Measurements from ENCODE around the gene FRMD4A. TPM values are rescaled to one million over a fixed set of nuclear protein-coding genes. Genes with fewer than 3 reads are reported as not detected.

Gene FRMD4A
- total RNA-seq, 2 experiments from 2014 or later, result 0.82 to 0.94 TPM

DNA sequence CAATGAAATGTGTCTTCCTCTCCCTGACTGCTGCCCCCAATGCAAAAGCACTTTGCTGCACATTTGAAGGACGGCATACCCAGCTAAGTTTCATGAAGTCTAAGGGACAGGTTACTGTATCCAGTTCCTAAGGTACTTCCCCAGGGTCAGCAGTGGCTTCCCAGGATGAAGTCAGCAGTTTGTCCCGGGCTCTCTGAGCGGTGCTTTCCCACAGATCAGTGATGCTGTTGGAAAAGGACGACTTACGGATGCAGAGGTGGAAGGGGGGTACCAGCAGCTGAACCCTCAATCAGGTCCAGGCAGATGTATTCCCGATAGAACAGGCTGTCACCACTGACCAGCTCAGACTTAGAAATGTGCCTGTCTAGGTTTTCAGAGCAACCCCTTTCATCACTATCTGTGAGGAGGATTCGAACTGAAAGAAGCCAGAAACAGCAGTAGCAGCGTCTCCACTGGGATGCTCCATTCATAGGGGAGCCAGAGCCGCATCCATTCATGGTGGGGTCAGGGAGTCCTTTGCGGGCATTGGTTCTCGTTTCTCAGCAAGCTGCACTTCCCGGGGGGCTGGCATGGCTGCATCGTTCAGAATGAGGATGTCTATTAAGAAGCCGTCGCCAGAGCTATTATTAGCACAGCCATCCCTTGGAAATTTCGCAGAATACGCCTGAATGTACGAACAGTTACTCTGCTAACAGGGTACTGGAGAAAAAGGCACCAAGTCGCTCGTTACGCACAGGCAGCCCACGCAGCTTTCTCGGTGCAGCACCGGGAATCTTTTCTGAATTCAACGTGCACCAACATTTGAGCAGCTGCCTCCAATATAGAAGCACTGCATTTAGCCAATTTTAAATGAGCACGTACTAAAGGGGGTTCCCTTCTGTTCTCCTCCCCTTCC lies 440.2 kb downstream of the FRMD4A start:
- ChIA-PET CTCF (no interaction called here), POLR2A (no interaction called here)
- H3K27me3 Mint-ChIP-seq (ENCODE audit: low read depth), result peaks cover 76% of the 10 kb centered on the region
- H3K27ac Mint-ChIP-seq, result no peak overlapping the region
- no peaks in the 10 kb centered on the region for H3K9me3 Mint-ChIP-seq (ENCODE audit: insufficient read depth)
- peaks cover 17% of the 10 kb centered on the region for H3K4me1 Mint-ChIP-seq (ENCODE audit: low read depth)
- H3K4me3 Mint-ChIP-seq, result no peak overlapping the region
- no peaks in the 10 kb centered on the region for H3K36me3 Mint-ChIP-seq (ENCODE audit: low read depth)
- ATAC-seq (no peak), DNase-seq (no peak)

DNA sequence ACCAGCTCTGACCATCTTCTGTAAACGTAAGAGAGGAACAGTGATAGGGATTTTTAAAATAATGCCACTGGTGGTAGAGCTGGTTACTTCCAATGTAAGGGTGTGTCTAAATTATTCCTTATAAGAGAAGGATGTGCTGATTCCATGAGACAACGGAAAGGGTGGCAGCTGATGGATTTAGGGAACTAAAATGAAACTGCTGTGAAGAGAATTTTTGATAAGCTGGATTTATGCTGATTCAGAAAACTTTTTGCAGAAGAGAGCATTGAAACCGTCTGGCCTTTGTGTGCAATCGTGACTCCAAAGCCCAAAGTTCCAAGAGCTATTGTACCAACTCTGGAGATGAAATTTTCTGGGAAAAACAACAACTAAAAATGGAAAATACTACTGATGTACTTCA lies 443.0 kb downstream of the FRMD4A start:
- POLR2A ChIA-PET, result no interaction called here
- CTCF ChIA-PET, result no interaction called here

DNA sequence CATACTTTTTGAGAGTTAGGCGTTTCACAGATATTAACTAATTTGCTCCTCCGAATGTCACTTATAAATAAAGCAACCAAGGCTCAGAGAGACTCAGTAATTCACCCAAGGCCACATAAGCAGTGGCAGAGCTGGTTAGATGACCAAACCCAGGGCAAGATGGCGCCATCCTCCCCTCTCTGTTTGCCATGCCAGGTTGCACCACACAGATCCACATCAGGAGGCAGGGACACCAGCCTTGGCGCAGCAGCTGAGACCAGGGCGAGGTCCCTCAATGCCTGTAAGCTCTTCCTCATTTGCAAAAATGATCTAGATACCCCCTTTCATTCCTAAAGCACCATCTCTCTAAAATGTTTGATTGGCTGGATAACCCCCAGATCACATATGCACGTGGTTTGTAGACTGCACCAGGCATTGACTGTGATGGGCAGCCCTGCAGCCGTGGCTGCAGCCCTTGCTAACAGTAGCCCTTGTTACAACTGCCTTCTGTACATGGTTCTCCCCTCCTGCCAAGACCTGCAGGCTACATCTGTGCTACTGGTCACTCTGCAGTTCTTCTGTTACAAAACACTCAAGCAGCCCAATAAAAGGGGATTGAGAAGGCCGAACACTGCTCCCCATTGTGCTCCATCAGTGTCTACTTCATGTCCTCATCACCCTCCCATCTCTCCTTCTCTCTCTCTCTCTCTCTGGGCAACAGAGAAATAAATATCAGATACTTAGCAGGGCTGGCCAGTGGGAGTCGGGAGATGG lies 445.3 kb downstream of the FRMD4A start:
- Mint-ChIP-seq H3K4me1 (ENCODE audit: low read depth) (no peaks in the 10 kb centered on the region), H3K27me3 (ENCODE audit: low read depth) (peaks cover 41% of the 10 kb centered on the region), H3K9me3 (ENCODE audit: insufficient read depth) (no peaks in the 10 kb centered on the region), H3K36me3 (ENCODE audit: low read depth) (no peaks in the 10 kb centered on the region), H3K4me3 (no peak overlapping the region), H3K27ac (no peak overlapping the region)
- POLR2A ChIA-PET, result interaction anchor here (0.6 kb wide), 1 partner anchor 33 kb away, joined by 4 read pairs; no protein-coding TSS in a partner anchor
- DNase-seq, result no peak
- ATAC-seq, result no peak
- CTCF ChIA-PET, result no interaction called here

More for the DNA sequence above, 443.0 kb downstream of the FRMD4A start:
- DNase-seq (no peak), ATAC-seq (no peak)
- H3K36me3 Mint-ChIP-seq (ENCODE audit: low read depth), result no peaks in the 10 kb centered on the region
- peaks cover 10% of the 10 kb centered on the region for H3K4me1 Mint-ChIP-seq (ENCODE audit: low read depth)
- H3K9me3 Mint-ChIP-seq (ENCODE audit: insufficient read depth), result no peaks in the 10 kb centered on the region
- no peak overlapping the region for H3K4me3 Mint-ChIP-seq
- H3K27me3 Mint-ChIP-seq (ENCODE audit: low read depth), result peaks cover 60% of the 10 kb centered on the region
- H3K27ac Mint-ChIP-seq, result no peak overlapping the region

DNA sequence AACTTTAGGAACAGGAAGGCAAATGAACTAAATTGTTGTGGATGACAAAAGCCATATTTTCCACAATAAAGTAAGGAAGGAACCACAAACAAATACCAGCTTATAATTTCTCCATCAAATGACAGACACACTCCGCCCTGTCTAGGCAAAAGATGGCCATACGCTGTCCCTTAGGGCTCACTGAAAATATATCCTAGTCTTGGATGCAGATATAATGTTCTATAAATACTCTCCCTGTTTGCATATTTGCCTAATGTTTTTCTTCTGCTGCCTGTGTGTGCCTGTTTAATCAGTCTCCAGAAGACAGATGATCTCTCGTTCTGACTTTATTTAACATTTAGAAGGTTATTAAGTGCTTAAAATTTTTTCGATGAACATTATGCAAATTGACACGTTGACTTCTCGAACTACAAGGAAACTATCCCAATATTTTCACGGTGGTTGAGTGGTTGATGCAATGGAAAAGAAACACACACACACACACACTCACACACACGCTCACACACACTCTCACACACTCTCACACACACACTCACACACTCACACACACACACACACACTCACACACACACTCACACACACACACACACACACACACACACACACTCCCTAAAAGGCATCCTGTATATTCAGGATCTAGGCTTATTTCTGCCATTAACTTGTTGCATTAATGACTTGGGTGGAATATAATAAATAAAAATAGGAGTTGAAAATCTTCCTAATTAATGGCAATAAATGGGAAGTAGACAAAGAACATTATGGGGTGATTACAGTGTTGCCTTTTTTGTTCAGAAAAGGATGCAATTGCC lies 446.9 kb downstream of the FRMD4A start:
- Mint-ChIP-seq H3K4me1 (ENCODE audit: low read depth) (no peaks in the 10 kb centered on the region), H3K27ac (no peak overlapping the region), H3K4me3 (no peak overlapping the region), H3K36me3 (ENCODE audit: low read depth) (no peaks in the 10 kb centered on the region), H3K27me3 (ENCODE audit: low read depth) (peaks cover 25% of the 10 kb centered on the region), H3K9me3 (ENCODE audit: insufficient read depth) (no peaks in the 10 kb centered on the region)
- DNase-seq (no peak), ATAC-seq (no peak)
- POLR2A ChIA-PET, result no interaction called here
- CTCF ChIA-PET, result no interaction called here

DNA sequence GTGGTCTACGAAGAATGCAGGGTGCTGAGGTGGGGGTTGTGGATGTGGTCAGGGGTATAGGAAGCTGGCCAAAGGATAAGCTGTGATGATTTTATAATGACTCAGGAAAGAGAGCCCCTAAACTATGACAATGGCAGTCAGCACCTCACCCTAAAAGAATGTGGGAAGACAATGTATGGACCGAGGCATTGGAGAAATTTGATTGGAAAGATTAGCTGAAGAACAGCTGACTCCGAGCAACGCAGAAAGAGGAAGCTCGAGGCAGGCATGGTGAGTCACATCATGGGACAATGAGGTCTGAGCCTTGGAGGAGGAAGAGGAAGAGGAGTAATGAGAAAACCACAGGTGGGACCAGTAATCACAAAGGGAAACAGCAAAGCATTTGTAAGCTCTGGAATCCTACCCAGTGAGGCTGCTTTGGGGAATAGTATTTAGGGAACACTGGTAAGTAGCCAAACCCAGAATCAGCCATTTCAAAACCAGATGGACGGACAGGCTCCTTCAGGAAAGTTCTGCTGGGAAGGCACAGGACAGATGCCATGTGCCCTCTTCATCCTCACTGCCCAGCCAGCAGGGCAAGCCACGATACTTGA lies 448.5 kb downstream of the FRMD4A start:
- no peak for DNase-seq
- Mint-ChIP-seq H3K36me3 (ENCODE audit: low read depth) (no peaks in the 10 kb centered on the region), H3K9me3 (ENCODE audit: insufficient read depth) (no peaks in the 10 kb centered on the region), H3K4me1 (ENCODE audit: low read depth) (no peaks in the 10 kb centered on the region), H3K4me3 (no peak overlapping the region), H3K27ac (no peak overlapping the region), H3K27me3 (ENCODE audit: low read depth) (peaks cover 13% of the 10 kb centered on the region)
- ChIA-PET POLR2A (no interaction called here), CTCF (no interaction called here)
- no peak for ATAC-seq

DNA sequence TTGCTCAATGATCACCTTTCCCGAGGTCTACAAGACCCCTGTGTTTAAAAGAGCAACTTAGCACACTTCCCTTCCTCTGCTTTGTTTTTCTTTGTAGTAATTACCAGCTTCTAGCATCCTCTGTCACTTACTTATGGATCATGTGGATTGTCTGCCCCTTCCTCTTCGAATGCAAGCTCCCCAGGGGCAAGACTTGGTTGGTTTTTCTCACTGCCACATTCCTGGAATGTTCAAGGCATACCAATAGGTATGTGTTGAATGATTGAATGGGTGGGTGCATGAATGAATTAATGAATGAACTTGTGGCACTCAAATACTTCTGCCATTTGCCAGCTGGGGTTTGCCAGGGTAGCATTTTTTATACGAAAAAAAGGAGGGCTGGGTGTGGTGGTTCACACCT lies 450.0 kb downstream of the FRMD4A start:
- H3K27ac Mint-ChIP-seq, result no peak overlapping the region
- no peaks in the 10 kb centered on the region for H3K36me3 Mint-ChIP-seq (ENCODE audit: low read depth)
- ATAC-seq (no peak), DNase-seq (no peak)
- no peak overlapping the region for H3K4me3 Mint-ChIP-seq
- ChIA-PET CTCF (no interaction called here), POLR2A (no interaction called here)
- H3K9me3 Mint-ChIP-seq (ENCODE audit: insufficient read depth), result no peaks in the 10 kb centered on the region
- H3K27me3 Mint-ChIP-seq (ENCODE audit: low read depth), result peaks cover 10% of the 10 kb centered on the region
- H3K4me1 Mint-ChIP-seq (ENCODE audit: low read depth), result no peaks in the 10 kb centered on the region

DNA sequence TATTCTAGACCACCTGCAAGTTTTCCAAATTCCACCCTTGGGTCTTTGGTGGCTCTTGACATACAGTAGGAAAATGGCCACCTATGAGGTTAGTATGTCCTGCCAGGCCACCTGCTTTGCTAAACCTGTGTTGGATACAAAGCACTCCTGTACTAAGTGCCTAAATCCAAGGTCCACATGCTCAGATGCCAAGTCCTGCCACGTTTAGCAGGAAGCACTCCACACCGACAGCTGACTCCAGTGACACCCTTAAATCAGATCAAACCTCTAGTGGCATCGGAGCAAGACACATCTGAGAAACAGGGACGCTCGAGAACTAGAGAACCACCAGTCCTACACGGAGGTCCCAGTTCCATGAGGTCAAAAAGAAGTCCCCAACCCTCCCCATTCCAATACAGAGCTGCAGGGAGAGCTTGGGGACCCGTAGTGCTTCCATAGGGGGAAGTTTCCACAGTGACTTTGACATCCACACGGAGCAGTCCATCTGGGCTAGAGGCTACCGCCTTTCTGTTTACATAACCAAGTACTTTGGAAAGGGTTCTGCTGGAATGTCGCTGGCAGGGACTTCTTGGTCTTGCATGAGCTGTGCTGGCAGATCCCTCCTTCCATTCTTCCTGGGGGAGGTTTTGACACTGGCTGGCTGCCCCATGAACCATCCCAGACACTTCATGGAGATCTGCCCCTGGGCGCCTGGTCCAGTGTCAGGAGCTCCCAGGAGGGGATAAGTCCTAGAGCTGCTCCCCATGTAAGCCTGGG lies 453.4 kb downstream of the FRMD4A start:
- ChIA-PET CTCF (no interaction called here), POLR2A (interaction anchor here (0.6 kb wide), 1 partner anchor 84 kb away, joined by 3 read pairs; no protein-coding TSS in a partner anchor)
- H3K4me3 Mint-ChIP-seq, result no peak overlapping the region
- peaks cover 1% of the 10 kb centered on the region for H3K27me3 Mint-ChIP-seq (ENCODE audit: low read depth)
- H3K36me3 Mint-ChIP-seq (ENCODE audit: low read depth), result no peaks in the 10 kb centered on the region
- no peaks in the 10 kb centered on the region for H3K4me1 Mint-ChIP-seq (ENCODE audit: low read depth)
- H3K9me3 Mint-ChIP-seq (ENCODE audit: insufficient read depth), result no peaks in the 10 kb centered on the region
- DNase-seq, result no peak
- no peak for ATAC-seq
- no peak overlapping the region for H3K27ac Mint-ChIP-seq

DNA sequence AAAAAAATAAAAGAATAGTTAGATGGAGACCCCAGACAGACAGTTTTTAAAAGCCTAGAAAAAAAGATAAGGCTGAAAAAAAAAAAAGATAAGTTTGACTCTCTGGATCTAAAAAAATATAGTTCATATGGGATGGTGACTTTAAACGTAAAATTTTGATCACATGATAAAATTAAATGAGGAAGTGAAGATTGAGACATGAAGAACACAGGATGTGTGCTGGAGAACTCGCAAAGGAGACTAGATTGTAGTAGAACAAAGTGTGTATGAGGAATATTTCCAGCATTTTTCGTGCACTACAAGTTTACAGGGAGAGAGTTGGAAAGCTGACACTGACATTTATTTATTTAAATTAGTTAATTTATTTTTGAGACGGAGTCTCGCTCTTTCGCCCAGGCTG lies 457.5 kb downstream of the FRMD4A start:
- CTCF ChIA-PET, result no interaction called here
- H3K36me3 Mint-ChIP-seq (ENCODE audit: low read depth), result no peaks in the 10 kb centered on the region
- H3K9me3 Mint-ChIP-seq (ENCODE audit: insufficient read depth), result no peaks in the 10 kb centered on the region
- no peaks in the 10 kb centered on the region for H3K4me1 Mint-ChIP-seq (ENCODE audit: low read depth)
- peaks cover 1% of the 10 kb centered on the region for H3K27me3 Mint-ChIP-seq (ENCODE audit: low read depth)
- no peak for DNase-seq
- ATAC-seq, result no peak
- no peak overlapping the region for H3K27ac Mint-ChIP-seq
- no peak overlapping the region for H3K4me3 Mint-ChIP-seq
- POLR2A ChIA-PET, result no interaction called here

DNA sequence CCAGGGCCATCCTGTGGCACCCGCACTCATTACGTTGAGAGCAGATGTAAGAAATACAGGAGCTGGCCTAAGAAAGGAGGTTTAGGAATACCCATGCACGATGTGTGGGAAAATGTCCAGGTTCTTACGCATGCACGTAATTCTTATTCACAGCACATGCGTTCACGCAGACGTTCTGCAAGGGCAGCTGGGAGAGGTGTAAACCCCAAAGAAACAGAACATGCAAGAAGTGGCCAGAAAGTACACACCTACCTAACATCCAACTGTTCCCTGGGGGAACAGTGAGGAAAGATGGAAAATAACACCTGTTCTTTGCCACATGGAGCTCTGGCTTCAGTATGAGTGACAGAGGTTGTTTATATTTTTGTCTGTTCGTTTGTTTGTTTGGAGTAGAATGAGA lies 458.3 kb downstream of the FRMD4A start:
- Mint-ChIP-seq H3K27me3 (ENCODE audit: low read depth) (peaks cover 1% of the 10 kb centered on the region), H3K4me1 (ENCODE audit: low read depth) (no peaks in the 10 kb centered on the region), H3K9me3 (ENCODE audit: insufficient read depth) (no peaks in the 10 kb centered on the region), H3K27ac (no peak overlapping the region), H3K4me3 (no peak overlapping the region), H3K36me3 (ENCODE audit: low read depth) (no peaks in the 10 kb centered on the region)
- CTCF ChIA-PET, result no interaction called here
- POLR2A ChIA-PET, result no interaction called here
- ATAC-seq (no peak), DNase-seq (no peak)

DNA sequence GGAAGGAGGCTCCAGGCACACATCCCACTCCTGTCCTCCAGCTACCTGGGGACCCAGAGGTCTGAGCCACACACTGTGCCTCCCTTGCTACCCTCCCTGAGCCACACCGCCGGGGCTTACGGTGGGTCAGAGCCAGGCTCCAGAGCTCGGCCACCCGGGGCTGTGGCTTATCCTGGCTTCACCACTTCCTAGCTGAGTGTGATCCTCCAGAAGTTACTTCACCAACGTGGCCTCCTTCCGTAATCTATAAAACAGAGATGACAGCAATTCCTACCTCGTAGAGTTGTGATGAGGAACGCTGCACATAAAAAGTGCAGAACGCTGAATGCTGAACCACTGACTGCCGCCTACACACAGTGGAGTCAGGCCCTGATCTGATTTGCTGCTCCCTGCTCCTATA lies 458.9 kb downstream of the FRMD4A start:
- DNase-seq (no peak), ATAC-seq (no peak)
- Mint-ChIP-seq H3K4me1 (ENCODE audit: low read depth) (no peaks in the 10 kb centered on the region), H3K27me3 (ENCODE audit: low read depth) (peaks cover 1% of the 10 kb centered on the region), H3K4me3 (no peak overlapping the region), H3K27ac (no peak overlapping the region), H3K36me3 (ENCODE audit: low read depth) (no peaks in the 10 kb centered on the region), H3K9me3 (ENCODE audit: insufficient read depth) (no peaks in the 10 kb centered on the region)
- POLR2A ChIA-PET, result no interaction called here
- CTCF ChIA-PET, result no interaction called here

DNA sequence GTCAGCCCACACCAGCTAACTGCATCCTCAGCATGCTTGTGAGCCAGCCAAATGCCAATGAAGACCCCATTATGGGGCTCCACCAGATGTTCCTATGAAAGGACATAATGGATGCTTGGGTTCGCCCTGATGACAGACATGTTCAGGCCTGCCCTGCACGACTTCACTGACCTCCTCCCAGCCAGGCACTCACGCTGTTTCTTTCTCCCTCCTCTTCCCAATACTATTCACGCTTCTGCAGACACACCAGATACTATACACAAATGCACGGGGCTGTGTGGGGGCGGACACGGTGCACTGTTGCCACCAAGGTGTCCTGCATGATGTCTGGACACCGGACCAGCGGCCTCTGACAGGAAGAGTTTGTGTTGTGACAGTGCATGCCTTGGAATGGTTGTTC lies 459.7 kb downstream of the FRMD4A start:
- CTCF ChIA-PET, result no interaction called here

More for the DNA sequence above, 459.7 kb downstream of the FRMD4A start:
- POLR2A ChIA-PET, result no interaction called here
- no peaks in the 10 kb centered on the region for H3K9me3 Mint-ChIP-seq (ENCODE audit: insufficient read depth)
- H3K27me3 Mint-ChIP-seq (ENCODE audit: low read depth), result peaks cover 1% of the 10 kb centered on the region
- no peak for ATAC-seq
- DNase-seq, result no peak
- H3K36me3 Mint-ChIP-seq (ENCODE audit: low read depth), result no peaks in the 10 kb centered on the region
- no peak overlapping the region for H3K4me3 Mint-ChIP-seq
- H3K4me1 Mint-ChIP-seq (ENCODE audit: low read depth), result no peaks in the 10 kb centered on the region
- no peak overlapping the region for H3K27ac Mint-ChIP-seq

Data from activated CD8-positive, alpha-beta T cell treated with anti-CD3 and anti-CD28 coated beads, Interleukin-2, amount 10 ng/mL, durations not matched to agents 7 days and 5 days (primary cell).